NCI-H2081 treated with DMSO at 0.1 percent for 48 hours (cell line): ENCODE results near the gene CALM3.

Source experiments
- DNase-seq: peaks from one replicate; lab custom pipeline; 2025; lab: John Stamatoyannopoulos, UW

CALM3 gene

DNA sequence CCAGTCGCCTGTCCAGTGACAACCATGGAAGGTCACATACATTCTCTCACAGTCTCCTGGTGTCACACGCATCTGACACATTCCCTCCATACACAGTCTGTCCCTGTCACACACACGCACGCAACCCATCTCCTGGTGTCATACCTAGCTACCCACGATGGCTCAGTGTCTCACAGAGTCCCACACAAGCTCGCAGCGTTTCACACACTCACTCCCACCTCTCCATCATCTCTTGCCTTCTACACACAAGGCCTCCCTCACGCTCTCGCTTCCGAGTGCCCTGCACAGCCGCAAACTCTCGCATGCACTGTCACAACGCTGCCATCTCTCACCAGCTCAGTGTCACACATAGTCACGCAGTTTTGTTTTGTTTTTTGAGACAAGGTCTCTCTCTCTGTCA, 36.1 kb downstream of the CALM3 start:
- DNase-seq, result no peak

DNA sequence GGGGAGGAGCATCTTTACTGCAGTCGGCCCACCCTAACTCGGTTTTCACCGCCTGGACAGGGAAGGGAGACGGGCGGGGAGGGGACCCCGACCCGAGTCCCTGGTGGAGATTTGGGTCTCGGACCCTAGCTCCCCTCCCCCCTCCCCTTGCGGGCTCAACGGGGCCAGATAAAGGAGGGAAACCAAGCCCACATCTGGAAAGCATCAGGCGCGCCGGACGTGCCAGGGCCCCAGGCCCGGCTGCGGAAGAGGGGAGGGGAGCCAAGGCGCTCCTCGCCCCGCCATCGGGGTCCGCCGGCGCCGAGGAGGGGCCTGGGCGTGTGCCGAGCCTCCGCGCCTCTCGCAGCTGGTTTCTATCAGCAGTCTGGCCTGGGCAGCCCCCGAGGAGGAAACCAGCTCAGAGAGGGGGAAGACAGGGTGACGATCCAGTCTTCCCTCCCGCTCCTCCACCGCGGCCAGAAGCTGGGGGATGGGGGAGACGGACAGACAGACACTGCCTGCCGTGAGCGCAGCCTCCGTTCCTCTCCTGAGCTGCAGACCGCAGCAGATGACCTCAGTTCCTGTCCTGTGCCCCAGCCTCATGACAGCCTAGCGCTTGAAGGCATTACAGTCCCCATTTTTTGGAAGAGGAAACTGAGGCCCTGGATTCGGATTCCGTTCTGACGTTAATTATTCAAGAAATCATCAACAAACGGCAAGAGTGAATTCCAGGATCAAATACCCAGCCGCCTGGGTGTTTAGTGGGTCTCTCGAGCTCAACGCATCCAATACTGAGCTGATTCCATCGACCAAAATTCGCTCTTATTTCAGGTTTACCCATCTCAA, 38.4 kb downstream of the CALM3 start:
- no peak for DNase-seq

DNA sequence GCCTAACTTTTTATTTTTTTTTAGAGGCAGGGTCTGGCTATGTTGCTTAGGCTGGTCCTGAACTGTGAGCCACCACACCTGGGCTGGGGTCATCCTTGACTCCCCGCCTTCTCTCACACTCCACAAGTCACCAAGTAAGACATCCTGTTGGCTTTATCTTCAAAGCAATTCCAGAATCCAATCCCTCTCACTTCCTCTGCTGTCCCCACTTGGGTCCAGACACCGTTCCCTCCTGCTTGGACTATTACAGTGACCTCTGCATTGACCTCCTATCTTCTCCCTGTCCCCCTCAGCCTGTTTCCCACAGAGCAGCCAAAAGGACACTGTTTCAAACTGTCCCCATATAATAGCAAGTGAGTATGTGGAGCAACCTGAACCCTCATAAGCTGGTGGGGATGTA, 39.5 kb downstream of the CALM3 start:
- no peak for DNase-seq

DNA sequence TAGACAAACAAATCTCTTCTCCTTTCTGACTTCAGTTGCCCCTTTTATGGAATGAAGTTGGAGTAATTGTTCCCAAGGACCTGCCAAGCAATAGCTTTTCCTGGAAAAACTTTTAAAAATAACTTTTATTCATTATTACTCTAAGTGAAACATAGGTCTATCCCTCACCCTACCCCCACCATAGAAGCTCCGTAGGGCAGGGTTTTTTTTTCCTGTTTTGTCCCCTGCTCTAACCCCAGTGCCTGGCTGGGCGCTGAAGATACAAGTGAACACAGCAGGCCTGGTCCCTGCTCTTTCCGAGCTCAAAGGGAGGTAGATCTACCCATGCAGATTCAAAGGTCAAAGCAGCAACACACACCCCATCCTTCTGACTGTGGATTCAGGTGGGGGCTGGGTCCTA, 43.6 kb downstream of the CALM3 start:
- no peak for DNase-seq

DNA sequence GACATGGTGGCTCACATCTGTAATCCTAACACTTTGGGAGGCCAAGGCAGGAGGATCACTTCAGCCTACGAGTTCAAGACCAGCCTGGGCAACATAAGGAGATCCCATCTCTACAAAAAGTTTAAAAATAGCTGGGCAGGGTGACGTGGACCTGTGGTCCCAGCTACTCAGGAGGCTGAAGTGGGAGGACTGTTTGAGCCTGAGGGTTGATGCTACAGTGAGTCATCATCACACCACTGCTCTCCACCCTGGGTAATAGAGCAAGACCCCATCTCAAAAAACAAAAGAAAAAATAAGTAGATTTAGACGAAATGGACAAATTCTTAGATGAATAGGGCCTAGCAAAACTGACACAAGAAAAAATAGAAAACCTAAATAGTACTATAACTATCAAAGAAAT, 45.3 kb downstream of the CALM3 start:
- no peak for DNase-seq

DNA sequence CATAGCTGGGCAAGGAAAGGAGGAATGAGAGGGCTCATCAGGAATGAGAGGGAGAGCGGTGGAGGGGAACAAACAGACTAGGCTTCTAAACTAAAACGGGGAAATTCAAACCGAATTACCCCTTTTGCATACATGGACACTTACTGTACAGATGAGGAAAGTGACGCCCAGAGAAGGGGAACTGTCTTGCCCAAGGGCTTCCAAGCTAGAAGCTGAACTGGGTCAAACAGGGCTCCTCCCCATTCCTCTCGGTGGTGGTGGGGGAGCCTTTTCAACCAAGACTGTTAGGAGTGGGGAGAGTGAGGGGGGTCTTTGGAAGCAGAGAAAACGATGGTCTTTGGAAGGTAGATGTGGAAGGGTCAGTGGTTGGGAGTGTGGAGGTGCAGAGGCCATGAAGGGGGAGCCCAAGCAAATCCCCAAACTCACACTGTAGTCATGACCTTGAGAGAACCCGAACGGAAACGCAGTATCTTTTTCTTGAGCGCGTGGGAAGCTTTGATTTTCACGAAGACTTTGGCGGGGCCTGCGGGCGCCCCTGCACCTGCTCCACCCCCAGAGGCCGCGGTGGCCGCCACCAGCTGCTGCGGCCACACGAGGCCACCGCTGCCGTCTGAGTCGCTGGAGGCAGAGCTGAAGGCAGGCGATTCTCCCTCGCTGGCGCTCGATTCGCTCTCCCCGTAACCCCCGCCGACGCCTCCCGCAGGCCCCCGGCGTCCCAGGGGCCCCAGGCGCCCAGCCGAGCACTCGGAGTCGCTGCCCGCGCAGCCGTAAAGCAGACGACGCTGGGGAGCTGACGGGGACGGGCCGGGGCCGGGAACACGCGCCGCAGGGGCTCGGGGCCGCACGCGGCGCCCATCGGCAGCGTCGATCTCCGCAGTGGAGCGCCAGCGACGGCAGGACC, 47.2 kb downstream of the CALM3 start:
- DNase-seq, result no peak

DNA sequence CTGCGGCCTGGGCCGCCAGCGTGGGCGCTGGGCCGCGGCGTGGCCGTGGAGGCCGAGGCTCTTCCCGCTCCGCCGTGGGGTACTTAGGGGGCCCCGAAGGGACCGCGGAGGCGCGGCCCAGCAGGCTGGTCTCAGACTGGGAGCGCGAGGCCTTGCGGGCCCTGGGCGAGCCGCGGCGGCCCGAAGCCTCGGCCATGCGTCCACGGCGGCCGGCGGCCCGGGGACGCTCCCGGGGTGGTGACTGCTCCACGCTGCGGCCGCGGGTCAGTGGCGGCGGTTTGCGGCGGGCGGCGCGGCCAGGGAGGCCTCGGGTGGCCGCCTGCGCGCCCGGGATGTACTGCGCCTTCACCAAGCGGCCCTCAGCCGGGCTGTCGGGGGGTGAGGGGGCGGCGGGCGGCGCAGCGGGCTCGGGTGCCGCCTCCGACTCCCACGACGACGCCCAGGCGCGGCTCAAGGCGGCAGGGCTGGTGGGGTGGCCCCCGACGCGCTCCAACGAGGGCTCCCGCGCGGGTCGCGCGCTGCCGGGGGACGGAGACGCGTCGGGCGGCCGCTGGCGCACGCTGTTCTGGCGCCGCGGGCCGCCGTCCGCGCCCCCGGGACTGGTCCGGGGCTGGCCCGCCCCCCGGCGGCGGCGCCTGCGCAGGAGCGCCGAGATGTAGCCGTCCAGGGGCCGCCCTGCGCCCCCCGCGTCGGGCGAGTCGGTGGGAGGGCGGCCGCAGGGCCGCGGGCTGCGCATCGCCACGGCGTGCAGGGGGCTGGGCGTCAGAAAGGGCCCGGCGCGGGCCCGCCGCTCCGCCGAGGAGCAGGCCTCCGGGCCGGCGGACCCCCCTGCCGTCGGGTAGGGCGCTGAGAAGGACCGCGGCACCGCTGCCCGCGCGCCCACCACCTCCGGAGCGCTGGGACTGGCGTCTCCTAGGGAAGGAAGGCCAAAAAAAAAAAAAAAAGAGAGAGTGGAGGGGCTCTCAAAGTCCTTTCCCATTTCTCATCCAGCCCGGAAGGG, 48.1 kb downstream of the CALM3 start:
- no peak for DNase-seq

DNA sequence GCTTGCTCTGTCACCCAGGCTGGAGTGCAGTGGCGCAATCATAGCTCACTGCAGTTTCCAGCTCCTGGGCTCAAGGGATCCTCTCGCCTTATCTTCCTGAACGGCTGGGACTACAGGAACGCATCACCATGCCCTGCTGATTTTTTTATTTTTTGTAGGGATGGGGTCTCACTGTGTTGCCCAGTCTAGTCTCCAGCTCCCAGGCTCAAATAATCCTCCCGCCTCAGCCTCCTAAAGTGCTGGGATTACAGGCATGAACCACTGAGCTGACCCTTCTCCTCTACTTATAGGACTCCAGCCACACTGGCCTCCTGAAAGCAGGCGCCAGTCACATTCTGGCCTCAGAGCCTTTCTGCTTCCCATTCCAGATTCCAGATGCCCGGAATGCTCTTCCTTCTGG, 49.3 kb downstream of the CALM3 start:
- no peak for DNase-seq

DNA sequence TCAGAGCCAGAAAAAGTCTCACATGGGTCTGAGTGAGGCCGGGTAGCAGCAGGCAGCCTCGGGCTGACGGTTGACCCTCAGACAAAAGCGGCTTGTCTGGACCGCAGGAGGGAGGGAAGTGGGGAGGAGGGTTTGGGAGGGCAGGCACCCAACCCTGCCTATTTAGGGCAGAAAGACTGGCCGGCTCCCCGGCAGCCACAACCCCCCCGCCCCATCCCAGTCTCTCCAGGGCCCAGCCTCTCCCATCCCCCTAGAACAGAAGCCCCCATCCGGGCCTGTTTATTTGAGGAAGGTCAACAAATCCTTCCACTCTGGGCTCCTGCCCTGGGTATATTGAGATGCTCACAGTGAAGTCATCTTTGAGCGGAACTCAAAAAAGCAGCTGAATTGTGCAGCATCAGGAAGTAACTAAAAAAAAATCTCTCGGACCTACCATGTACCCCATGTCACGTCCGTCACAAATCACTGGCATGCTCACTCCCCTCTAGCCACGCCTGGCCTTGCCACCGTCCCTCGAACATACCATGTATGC, 53.6 kb downstream of the CALM3 start:
- no peak for DNase-seq

DNA sequence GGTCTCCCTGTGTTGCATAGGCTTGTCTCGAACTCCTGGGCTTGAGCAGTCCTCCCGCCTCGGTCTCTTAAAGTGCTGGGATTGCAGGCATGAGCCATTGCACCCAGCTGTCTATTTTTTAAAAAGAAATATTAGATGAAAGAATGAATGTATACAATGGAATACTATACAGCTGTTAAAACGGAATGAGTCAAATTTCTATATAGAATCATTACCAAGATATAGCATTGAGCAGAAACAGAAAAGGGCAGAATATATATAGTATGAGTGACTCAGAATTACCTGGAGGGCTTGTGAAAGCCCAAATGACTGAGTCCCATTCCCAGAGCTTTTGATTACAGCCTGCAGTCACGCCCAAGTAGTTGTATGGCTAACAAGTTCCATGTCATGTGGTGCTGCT, 55.4 kb downstream of the CALM3 start:
- no peak for DNase-seq

DNA sequence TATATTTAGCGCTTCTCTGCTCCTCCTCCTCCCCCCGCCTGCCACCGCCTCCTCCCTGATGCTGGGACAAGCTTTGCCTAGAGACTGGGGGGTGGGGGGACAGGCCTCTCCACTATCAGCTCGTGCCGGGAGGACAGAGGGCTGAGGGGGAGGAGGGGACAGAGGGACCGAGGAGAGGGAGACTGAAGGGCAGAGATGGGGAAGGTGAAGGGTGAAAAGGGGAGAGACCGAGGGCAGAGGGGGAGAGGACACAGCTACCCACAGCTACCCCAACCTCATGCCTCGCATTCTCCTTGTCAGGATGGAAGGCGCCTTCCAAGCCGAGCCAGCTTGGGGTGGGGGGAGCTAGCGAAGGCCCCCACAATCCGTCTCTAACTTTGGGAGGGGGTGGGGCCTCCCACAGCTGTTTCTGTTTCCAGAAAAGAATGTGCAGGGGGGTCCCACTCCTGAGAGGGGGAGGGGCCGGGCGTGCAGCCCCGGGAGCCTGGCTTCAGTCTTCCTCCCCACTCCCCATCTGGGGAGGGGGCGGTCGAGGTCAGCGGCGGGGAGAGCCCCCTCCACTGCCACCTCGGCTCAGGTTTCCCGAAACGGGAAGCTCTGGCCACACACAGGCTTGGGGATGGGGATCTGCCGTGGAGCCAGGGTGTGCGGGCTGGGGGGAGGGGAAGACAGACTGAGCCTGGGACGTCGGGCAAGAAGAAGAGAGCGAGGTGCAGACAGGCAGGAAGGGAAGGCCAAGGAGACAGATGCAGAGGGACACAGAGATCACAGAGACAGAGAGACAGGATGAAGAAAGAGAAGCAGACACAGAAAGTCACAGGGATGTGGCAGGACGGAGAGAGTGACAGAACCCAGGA, 58.2 kb downstream of the CALM3 start:
- no peak for DNase-seq

DNA sequence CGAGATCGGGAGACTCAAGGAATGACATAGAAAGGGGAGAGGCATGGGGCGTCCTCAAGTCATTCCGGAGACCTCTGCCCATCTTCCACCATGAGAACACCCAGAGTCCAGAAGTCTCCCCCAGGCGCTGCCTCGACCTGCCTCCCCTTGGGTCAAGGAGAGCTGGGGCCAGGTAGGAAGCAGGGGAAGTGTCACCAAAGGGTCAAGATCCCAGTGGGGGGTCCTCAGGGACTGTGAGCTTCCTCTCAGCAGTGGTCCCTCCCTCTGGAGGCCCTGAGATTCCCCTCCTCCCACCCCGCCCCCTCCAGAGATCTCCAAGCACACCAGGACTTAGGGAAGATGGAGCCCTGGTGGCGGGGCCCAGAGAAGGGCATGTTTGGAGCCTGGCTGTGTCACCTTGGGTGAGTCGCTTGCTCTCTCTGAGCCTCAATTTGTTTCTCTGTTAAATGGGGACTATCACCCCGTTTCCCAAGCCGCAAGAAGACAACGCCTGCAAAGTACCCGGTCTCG, 58.9 kb downstream of the CALM3 start:
- no peak for DNase-seq
